Gastroesophageal sphincter (tissue), 3 donors: ENCODE results near the gene KDM5A.

ENCODE experiments used
- CTCF ChIP-seq, 4 experiments: fragments of 200-600 bp in 2 of 4; fragments of 450-650 bp in 2 of 4; sonication (generic) in 1 of 4; IDR thresholded peaks; one replicate each; pipeline ENCODE4 v1.5.1; 2017 to 2019; ENCODE audit warnings: antibody characterized with exemption in 4 of 4, mild to moderate bottlenecking in 2 of 4, moderate library complexity in 2 of 4
- EP300 ChIP-seq: sonication (generic); formaldehyde crosslinking; IDR thresholded peaks from one replicate; pipeline ENCODE4 v1.6.1; 2017; ENCODE audit warnings: antibody characterized with exemption, mild to moderate bottlenecking
- POLR2AphosphoS5 ChIP-seq: sonication (generic); formaldehyde crosslinking; IDR thresholded peaks from one replicate; pipeline ENCODE4 v1.6.1; 2017; ENCODE audit warnings: antibody characterized with exemption

- no peak for TF ChIP-seq POLR2AphosphoS5
- no peak for TF ChIP-seq CTCF (IDR thresholded peaks at IDR 0.05)
- no peak for TF ChIP-seq EP300
Measured at GRCh38 chr12:253116-253831, 135.8 kb downstream of the KDM5A start.
